ENCODE measurements around the gene WHRN. TPM values are rescaled to one million over a fixed set of nuclear protein-coding genes. Genes with fewer than 3 reads are reported as not detected.

The WHRN gene
- total and polyA plus RNA-seq, 9 of the 15 experiments (the other 6 are each of a cell fraction or from before 2014, with no cell fraction given), result 0.31 to 14.1 (median 3.0) TPM

GRCh38 chr9:114465906-114466900, 39.1 kb downstream of the WHRN start (continued):
- TF ChIP-seq YY1 (IDR thresholded peaks at IDR 0.05; ENCODE audit: borderline replicate concordance in 1 of 3, control insufficient read depth in 1 of 3, extremely low read depth in 1 of 3, insufficient read depth in 3 of 3, insufficient read length in 1 of 3, insufficient replicate concordance in 2 of 3, low read depth in 1 of 3, low read length in 2 of 3), result no peak

GRCh38 chr9:114465417-114465816, 39.9 kb downstream of the WHRN start:
- Histone ChIP-seq H3K9me1 (ENCODE audit: control insufficient read depth, insufficient read depth, low read length) (no peaks in the 10 kb centered on the region), H3K4me3 (no peak overlapping the region), H3K79me2 (ENCODE audit: control insufficient read depth, insufficient read depth, low read length) (no peaks in the 10 kb centered on the region), H3K27me3 (ENCODE audit: control insufficient read depth in 2 of 2, insufficient read depth in 2 of 2, low read length in 2 of 2) (no peaks in the 10 kb centered on the region), H3K9me3 (replicated peaks; ENCODE audit: control insufficient read depth, insufficient read depth, low read depth, low read length) (no peaks in the 10 kb centered on the region), H3K4me2 (ENCODE audit: insufficient read depth, low read length) (no peak overlapping the region), H3K36me3 (ENCODE audit: control insufficient read depth, insufficient read depth, low read length) (peaks cover 5% of the 10 kb centered on the region; the same call in 2 of the 3 replicates), H3K4me1 (replicated peaks in 1 of 2; ENCODE audit: control insufficient read depth in 2 of 2, insufficient read depth in 2 of 2, low read length in 2 of 2) (peaks cover 0 to 5% of the 10 kb centered on the region in 2 experiments; a peak in 1 of 5 replicates), H3K27ac (ENCODE audit: extremely low read depth, low read depth, low read length) (no peak overlapping the region), H2AFZ (ENCODE audit: low read depth, low read length) (no peak overlapping the region), H3K9ac (ENCODE audit: insufficient read depth in 1 of 2, low read depth in 2 of 2, low read length in 2 of 2) (no peak overlapping the region), H4K20me1 (replicated peaks; ENCODE audit: control insufficient read depth, insufficient read depth, low read length) (no peaks in the 10 kb centered on the region)
- BruUV-seq (replicated peaks), result no TSS peak
- DNase-seq (ENCODE audit: extremely low read depth in 1 of 4, low spot score in 3 of 4), result no peak
- ChIA-PET CTCF (ENCODE audit: low intra/inter-chr PET ratio) (no interaction called here), POLR2A (interaction anchor here (1.1 kb wide), 1 partner anchor 9 kb away, joined by 3 read pairs; no protein-coding TSS in a partner anchor)
- FAIRE-seq, result no peak
- TF ChIP-seq NFXL1 (CRISPR knock-in tag; IDR thresholded peaks at IDR 0.05) (no peak), ESRRB (CRISPR knock-in tag; IDR thresholded peaks at IDR 0.05; ENCODE audit: borderline replicate concordance) (no peak), POLR2G (IDR thresholded peaks at IDR 0.05; ENCODE audit: low read depth, low read length) (no peak)
- TF ChIP-seq, protein P1, sequence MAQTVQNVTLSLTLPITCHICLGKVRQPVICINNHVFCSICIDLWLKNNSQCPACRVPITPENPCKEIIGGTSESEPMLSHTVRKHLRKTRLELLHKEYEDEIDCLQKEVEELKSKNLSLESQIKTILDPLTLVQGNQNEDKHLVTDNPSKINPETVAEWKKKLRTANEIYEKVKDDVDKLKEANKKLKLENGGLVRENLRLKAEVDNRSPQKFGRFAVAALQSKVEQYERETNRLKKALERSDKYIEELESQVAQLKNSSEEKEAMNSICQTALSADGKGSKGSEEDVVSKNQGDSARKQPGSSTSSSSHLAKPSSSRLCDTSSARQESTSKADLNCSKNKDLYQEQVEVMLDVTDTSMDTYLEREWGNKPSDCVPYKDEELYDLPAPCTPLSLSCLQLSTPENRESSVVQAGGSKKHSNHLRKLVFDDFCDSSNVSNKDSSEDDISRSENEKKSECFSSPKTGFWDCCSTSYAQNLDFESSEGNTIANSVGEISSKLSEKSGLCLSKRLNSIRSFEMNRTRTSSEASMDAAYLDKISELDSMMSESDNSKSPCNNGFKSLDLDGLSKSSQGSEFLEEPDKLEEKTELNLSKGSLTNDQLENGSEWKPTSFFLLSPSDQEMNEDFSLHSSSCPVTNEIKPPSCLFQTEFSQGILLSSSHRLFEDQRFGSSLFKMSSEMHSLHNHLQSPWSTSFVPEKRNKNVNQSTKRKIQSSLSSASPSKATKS (CRISPR knock-in tag; IDR thresholded peaks at IDR 0.05), result no peak
- TF ChIP-seq, protein P2, sequence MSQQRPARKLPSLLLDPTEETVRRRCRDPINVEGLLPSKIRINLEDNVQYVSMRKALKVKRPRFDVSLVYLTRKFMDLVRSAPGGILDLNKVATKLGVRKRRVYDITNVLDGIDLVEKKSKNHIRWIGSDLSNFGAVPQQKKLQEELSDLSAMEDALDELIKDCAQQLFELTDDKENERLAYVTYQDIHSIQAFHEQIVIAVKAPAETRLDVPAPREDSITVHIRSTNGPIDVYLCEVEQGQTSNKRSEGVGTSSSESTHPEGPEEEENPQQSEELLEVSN (IDR thresholded peaks at IDR 0.05; ENCODE audit: borderline replicate concordance in 1 of 2, extremely low read depth in 1 of 2, insufficient read depth in 1 of 2, insufficient read length in 1 of 2, low read depth in 1 of 2, low read length in 1 of 2, poor library complexity in 1 of 2, severe bottlenecking in 1 of 2), result no peak
- intact Hi-C loops (cut with micrococcal nuclease) (no loop called here), in situ Hi-C loops (cut with MboI) (no loop called here)
- no peak for ATAC-seq
- 90% methylated on average over 4 of the region's 4 CpGs for WGBS (ENCODE audit: insufficient coverage, low coverage, missing lambda C conversion rate)

Measured in K562 (cell line).